HG02970 (cell line): Measurements from ENCODE around the gene PLK2.

Experiments used
- ATAC-seq: cut with Tn5 transposase; IDR thresholded peaks from one replicate; pipeline ENCODE4 v1.9.1; 2021; ENCODE audit warnings: mild to moderate bottlenecking, moderate library complexity, moderate number of reproducible peaks; ENCODE audit not compliant: unreplicated experiment, low FRiP score

PLK2 gene

DNA sequence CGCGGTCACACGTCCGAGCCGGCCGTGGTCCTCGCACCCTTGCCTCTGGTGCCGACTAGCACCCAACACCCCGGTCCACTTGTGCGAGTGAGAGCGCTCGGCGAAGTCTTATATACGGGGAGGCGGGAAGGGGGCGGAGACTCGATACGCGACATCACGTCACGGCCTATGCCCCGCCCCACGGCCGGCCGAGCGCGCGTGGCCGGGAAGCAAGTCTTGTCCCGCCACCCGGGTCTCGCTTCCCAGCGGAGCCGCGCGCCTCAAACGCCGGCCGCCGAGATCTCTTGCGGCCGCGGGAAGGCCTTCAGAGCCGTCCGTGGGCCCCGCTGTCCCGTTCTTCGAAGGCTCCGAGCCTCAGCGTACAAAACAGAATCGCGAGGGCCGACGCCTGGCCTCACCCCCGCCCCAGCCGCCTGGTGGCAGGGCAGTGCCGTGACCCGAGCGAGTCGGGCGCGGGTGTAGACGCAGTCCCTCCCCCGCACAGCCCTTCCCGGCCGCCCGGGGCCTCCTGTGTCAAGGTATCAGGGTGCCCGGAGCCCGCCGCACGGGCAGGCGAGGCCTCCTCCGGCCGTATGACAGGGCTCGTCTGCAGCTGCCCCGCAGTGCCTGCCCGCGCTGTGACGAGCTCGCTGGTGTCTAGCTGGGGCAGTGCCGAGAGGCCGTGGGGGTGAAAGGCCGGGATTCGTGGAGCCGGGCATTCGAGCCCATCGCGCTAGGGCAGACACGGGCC is at the start of gene PLK2:
PLK2 (minus strand) TSS at position 85 of the 730 bp plus-strand sequence. CDS start 127 bp downstream, outside the sequence.
- peak; percentile 79 for ATAC-seq

DNA sequence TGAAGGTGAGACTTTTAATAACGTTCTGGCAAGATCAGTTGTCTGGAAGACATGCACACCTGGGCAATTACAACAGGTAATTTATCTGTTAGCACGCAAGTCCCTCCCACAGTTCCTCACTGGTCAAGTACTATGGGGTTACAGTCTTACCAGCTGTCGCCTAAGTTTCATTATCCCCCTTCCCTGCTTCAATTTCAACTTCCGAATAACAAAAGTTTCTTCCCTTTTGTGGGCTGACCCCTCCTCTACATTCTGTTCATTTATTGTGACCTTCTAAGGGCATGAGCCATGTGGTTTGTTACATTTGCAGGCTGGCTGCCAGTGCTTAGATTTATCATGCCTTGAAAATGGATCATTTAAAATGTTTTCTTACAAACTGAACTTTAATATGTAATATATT is 47.8 kb upstream of the PLK2 start:
- ATAC-seq = no peak

DNA sequence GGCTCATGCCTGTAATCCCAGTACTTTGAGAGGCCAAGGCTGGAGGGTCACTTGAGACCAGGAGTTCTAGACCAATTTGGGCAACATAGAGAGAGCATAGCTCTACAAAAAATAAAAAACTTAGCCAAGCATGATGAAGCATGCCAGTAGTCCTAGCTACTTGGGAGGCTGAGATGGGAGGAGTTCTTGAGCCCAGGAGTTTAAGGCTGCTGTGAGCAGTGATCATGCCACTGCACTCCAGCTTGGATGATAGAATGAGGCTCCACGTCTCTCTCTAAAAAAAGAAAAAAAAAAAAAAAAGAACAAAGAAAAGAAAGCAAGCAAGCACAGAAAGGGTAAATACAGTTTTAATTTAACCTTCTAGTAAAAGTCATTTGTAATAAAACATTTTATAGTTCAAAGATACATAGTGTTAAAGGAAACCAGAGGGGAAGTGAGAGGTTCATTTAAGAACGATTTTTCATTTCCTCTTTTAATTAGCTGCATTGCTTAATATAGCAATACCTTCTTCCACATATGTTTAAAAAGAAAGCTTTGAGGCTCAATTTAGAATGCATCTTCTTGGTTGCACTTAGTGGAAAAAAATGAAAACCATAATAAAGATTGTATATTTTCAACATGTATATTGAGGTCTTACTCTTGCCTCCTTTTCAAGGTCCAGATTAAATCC is 46.2 kb upstream of the PLK2 start:
- ATAC-seq = no peak

DNA sequence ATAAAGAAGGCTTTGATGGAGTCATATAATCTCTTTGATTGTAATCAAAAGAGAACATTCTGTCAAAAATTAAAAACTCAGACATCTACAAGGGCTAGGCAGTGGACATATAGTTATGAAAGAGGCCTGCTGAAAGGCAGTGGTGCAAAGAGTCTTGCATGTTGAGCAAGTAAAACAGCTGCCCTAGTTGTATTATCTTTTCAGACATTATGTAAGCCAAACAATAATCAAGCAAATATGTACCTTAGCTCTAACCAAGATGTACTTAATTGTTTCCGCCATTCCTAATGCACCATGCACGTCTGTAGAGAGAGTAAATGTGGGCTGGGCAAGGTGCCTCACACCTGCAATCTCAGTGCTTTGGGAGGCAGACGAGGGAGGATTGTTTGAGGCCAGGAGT is 45.6 kb upstream of the PLK2 start:
- ATAC-seq = no peak

DNA sequence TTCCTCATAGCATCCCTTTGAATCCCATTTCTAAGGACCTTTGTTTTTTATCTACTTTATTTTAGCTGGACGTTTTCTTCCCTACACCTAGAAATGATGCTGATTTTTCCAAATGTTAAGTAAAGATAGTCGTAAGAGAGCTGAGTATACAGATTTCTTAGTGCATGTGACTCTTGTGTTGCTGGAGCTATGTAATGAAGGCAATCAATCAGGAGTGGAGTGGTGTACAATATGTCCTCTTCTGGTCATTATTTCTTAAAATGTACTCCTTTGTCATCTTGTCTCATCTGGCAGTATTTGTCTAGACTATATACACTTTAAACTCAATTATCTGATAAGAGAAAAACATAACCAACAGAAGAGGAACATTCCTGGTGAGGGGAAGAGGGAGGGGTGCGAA is 44.9 kb upstream of the PLK2 start:
- ATAC-seq = no peak

DNA sequence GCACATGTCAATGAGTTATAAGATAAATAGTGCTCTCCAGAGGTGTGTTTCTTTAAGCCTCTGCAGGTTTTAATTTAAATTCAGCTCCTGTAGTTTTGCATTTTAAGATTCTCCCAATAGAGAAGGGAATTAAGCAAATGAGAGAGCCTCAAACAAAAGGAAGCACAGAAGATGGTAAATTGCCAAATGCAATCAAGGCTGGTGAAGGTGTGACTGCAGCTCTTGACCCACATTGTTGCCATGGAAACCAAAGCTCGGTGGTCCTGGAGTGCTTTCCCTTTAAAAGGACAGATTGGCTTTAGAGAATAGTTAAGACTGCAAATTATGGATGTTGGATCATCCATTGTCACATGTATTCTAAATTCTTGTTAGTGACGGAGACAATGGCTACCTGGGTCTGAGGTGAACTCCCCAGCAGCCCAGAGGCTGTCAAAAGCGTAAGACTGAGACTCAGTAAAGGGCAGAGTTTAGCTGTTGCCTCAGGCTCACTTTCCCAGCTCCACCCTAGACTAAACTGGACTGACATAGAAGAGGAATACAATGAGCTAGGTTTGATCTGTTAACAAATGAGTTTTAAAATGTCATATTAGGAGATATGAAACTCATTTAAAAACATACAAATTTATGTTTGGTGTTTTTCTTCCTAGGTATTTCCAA is 43.6 kb upstream of the PLK2 start:
- ATAC-seq = no peak

DNA sequence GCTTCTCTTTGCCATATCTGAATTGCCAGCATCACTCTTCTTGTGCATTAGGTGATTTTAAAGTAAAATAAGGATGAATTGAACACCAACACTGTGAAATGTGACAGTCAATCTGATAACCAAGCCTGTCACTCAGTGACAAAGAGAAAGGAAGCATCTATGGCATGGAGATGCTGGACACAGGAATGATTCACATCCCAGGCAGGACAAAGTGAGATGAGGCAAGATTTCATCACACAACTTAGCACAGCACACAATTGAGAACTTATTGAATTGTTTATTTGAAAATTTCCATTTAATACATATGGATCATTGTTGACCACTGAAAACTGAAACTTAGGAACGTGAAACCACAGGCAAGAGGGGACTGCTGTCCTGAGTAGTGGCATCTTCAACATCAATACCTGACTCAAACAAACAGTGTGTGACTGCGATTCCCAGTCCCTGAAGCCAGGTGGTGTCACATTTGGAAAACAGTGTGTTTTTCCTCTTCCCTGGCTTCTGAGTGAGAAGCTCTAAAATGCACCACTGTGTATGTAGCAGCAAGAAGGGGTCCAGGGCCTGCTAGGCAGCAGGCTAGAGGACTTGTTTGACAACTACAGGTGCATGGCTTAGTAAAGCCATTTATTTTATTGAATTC is 42.0 kb upstream of the PLK2 start:
- no peak for ATAC-seq

DNA sequence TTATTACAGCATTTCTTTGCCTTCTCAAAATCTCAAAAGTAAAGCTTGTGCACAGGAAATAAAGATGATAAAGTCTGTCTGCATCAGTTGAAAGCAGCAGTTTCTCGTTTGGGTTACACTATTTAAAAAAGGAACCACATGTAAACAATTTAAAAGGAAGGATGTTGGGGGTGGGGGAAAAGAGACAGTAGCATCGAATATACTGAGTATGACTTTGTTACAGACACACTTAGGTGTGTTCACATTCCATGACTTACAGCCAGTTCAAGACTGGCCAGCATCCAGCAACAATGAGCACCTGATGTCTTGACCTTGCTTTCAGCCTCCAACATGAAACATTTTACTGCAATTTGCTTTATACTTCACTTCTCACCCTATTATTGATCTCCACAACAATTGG is 40.1 kb upstream of the PLK2 start:
- no peak for ATAC-seq

DNA sequence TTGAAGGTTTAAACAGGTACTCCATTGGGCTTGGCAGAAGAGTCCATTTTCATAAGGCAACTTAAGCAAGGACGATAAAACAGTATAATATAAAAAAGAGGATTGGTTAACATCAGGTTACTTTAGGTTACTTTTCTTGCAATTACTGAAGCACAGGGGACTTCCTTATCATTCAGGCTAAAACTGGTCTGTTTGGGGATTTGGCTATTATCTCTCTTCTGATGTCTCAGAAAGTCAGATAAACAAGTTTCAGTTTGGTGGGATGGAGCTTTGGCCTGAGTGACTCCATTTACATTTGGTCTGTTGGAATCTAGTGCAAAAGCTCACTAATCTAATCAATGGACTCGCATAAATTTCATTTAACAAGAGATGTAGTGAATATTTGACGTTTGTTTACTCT is 39.3 kb upstream of the PLK2 start:
- ATAC-seq = no peak

DNA sequence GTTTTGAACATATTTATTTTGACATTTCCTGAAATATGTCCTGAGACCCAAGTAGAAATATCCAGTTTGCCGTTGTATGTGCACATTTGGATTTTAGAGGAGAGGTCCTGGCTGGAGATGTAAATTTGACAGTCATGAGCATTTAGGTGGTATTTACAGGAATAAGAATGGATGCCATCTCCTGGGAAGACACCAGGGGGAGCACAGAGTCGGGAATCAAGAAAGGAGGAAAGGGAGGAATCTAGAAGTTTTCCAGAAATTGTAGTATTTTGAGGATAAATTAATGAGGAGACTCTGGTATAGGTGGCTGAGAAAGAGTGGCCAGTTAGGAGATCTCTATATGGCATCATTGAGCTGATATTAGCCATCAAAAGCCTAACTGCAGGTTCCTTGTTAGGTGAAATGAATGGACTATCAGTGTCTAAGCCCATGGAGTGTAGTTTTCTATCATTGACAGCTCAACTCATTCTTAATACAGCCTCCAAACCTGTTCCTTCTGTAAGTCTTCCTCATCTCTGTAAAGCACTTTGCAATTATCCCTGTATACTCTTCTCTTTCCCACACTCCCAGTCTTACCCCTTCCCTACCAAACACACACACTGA is 38.6 kb upstream of the PLK2 start:
- ATAC-seq = no peak

DNA sequence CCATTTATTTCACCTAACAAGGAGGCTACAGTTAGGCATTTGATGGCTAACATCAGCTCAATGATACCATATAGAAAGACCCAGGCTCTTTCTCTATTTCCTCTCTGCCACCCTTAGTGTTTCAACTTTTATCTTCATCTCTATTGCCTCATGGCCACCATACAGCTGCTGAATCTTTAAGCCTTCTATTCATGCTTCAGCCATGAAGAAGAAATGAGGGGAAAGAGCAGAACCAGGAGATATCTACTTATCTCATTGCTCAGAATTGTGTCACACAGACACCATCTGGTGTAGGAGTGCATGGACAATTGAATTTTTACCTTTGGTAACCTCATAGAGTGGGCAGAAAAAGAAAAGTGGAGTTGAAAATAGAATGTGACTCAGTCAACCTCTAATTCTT is 38.0 kb upstream of the PLK2 start:
- no peak for ATAC-seq

DNA sequence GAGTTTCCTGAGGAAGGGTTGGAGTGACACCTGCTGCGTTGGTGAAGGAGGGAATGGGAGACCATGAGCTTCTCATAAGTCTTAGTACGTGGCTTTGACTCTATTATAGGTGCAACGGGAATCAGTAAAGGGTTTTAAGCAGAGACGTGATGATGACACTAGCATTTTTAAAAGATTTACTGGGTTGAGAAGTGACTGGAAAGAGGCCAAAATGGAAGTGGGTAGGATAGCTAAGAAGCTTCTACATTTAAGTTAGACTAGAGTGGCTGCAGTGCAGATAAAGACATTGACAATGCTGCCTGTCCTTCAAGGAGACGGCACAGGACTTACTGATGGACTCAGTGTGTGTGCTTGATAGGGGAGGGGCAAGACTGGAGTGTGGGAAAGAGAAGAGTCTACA is 37.5 kb upstream of the PLK2 start:
- no peak for ATAC-seq

DNA sequence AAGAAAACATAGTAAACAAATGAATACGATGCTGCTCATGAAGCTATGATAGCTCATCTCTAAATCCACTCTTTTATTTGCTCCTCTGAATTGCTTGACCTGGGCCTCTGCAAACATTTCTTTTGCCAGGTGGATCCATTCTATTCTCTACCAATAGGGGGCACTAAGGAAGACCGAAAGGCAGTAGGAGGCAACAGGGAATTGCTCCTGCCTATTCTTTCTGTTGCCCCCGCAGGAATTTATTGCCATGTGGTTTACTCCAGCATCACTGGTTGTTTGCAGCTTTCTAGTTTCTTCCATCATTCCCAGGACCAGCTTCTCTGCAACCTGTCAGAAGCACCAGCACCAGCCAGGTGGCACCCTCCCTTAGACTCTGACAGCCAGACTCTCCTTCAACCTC is 36.6 kb upstream of the PLK2 start:
- ATAC-seq = no peak

DNA sequence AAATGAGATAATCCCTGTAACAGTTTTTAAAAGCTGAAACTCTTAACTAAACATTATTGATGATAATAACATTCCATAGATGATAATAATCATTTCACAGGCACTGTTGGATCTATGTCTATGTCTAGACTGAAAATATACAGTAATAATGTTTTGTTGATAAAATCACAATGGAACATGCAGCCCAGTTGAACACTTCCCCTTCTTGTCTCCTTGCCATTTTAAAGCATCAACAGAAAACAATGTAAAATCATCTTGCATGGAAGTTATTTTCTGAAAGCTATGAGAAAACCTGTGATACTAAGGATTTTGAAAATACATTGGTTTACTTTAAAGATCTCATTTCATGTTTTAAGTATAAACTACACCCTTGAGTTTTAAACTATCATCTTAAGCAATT is 33.3 kb upstream of the PLK2 start:
- ATAC-seq = no peak

DNA sequence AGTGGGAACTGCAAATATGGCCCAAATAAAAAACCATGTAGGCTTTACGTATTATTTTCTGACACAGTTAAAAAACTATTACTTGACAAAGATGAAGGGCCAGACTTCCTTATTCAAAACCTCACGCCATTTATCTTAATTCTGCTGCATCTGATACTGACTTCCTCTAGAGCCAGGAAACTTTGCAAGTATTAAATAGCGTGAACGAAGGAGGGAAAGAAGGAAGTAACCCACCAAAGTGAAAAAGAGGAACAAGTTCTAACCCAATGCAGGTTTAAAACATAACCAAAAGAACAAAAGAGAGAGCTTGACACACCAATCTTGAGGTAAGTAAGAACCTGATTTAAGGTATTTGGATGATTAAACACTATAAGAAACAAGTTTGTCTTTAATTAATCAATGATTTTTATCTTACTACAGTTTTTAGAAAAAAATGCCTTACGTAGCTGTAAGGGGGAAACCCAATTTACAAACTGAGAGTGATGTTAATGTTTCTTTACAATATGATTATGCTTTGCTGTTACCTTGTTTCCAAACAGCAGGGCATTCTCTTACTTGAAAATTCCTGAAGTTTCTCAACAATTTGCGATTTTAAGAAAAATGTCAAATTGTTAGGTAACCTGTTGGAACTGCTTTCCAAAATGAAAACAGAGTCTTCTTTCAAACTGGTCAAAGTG is 31.5 kb upstream of the PLK2 start, which contains the start of gene GAPT:
GAPT (plus strand) TSS at position 220 of the 677 bp plus-strand sequence. CDS start 3,102 bp downstream, outside the sequence.
- ATAC-seq = peak; percentile 58

DNA sequence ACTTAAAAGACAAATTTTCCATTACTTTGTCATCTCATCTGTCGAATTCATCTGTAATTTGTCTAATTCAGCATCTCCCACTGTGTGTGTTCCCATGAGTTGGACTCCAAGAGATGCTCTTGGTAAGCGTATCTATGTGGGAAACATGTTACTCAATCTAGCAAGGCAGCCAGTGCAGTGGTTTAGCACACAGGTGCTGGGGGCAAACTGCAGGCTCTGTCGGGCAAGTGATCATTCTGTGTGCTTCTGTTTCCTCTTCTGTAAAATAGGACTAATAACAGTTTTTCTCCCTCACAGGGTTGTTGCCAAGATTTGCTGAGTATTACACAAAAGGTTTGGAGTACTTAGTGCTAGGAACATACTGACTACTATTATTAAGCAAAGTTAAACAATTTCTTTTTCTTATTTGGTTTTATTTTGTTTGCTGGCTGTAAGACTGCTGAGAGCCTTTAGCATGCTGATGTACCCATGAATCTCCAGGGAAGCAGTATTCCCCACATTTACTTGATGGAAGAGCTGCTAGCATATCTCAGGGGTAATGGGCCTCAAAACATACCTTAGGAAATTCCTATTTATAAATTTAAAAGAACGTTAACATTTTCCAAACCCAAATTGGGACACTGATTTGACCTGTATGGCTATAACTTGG is 30.6 kb upstream of the PLK2 start:
- no peak for ATAC-seq

DNA sequence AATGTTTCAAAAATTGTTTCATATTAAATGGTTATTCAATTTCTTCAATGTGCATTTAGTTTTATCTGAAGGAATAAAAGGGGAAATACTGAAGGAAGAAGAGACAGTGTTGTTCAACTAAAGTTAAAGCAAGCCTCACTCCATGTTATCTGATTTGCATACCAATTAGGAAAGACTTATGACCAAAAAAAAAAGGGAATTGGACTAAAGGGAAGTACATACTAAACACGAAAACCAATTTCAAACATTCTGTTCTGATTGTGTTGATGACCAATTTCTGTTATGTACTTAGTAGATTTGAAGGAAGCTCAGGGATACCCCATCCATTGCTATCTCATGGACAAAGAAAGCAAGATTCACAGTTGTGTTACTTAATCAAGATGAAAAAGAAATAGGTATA is 26.4 kb upstream of the PLK2 start:
- no peak for ATAC-seq

DNA sequence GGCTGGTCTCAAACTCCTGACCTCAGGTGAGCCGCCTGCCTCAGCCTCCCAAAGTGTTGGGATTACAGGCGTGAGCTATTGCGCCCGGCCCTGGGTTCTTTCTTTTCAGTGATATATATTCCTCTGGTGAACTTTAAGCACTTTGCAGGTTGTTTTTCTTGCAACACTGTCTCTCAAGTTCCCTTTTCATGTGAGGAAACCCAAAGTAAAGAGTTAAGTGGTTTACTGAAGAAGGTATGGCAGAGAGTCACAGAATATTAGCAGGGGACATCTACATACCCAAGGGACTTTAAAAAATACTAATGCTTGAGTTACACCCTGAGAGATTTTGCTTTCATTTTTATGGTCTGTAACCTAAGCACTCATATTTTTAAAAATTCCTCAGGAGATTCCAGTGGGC is 24.6 kb upstream of the PLK2 start:
- ATAC-seq = no peak

DNA sequence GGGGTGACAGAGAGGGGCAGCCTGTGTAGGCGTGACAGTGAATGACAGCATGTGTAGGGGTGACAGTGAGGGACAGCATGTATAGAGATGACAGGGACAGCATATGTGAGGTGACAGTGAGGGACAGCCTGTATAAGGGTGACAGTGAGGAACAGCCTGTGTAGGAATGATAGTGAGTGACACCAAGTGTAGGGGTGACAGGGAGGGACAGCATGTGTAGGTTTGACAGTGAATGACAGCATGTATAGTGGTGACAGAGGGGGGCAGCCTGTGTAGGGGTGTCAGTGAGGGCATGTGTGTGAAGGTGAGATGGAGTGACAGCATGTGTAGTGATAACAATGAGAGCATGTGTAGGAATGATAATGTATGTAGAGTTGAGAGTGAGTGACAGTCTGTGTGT is 22.6 kb upstream of the PLK2 start:
- ATAC-seq = no peak

DNA sequence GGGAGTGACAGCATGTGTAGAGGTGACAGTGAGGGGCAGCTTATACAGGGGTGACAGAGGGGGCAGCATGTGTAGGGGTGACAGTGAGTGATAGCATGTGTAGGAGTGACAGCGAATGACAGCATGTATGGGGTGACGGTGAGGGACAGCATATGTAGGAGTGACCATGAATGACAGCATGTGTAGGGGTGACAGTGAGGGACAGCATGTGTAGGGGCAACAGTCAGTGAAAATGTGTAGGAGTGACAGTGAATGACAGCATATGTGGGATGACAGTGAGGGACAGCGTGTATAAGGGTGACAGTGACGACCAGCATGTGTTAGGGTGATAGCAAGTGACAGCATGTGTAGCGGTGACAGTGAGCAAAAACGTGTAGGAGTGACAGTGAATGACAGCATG is 21.9 kb upstream of the PLK2 start:
- ATAC-seq = no peak
